ENCODE results near the gene SLC9A6. TPM values are rescaled to one million over a fixed set of nuclear protein-coding genes. Genes with fewer than 3 reads are reported as not detected.
"Not testable (repeated sequence)": the region's sequence is repeated elsewhere in the genome, so short reads cannot be mapped to it uniquely, and the experiment has no call there.

Gene SLC9A6
- total and polyA plus RNA-seq, 2 experiments from 2014 or later, result 7.2 to 17.1 TPM

DNA sequence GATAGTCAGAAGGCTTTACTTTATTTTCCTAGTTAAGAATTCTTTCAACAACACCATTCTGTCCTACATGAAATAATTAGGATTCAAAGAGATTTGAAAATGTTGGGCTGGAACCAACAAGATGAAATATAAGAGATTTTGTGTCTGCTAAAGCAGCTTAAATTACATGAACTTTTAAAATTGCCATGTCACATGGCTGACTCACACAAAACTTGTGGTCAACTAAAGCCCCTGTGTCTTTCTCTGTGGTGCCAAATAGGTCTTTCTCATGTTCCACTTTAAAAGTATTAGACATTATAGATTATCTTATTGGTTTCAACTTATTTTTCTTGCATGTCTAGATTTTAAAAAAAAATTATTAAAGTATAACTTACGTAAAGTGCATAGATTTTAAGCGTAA lies 101.3 kb downstream of the SLC9A6 start (continued):
- TF ChIP-seq ZNF331 (CRISPR knock-in tag; IDR thresholded peaks at IDR 0.05; ENCODE audit: low read depth), result no peak
- TF ChIP-seq EZH2phosphoT487 (IDR thresholded peaks at IDR 0.05; ENCODE audit: unreplicated experiment), result no peak
- TF ChIP-seq, protein P1, sequence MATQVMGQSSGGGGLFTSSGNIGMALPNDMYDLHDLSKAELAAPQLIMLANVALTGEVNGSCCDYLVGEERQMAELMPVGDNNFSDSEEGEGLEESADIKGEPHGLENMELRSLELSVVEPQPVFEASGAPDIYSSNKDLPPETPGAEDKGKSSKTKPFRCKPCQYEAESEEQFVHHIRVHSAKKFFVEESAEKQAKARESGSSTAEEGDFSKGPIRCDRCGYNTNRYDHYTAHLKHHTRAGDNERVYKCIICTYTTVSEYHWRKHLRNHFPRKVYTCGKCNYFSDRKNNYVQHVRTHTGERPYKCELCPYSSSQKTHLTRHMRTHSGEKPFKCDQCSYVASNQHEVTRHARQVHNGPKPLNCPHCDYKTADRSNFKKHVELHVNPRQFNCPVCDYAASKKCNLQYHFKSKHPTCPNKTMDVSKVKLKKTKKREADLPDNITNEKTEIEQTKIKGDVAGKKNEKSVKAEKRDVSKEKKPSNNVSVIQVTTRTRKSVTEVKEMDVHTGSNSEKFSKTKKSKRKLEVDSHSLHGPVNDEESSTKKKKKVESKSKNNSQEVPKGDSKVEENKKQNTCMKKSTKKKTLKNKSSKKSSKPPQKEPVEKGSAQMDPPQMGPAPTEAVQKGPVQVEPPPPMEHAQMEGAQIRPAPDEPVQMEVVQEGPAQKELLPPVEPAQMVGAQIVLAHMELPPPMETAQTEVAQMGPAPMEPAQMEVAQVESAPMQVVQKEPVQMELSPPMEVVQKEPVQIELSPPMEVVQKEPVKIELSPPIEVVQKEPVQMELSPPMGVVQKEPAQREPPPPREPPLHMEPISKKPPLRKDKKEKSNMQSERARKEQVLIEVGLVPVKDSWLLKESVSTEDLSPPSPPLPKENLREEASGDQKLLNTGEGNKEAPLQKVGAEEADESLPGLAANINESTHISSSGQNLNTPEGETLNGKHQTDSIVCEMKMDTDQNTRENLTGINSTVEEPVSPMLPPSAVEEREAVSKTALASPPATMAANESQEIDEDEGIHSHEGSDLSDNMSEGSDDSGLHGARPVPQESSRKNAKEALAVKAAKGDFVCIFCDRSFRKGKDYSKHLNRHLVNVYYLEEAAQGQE (IDR thresholded peaks at IDR 0.05; ENCODE audit: unreplicated experiment), result no peak

DNA sequence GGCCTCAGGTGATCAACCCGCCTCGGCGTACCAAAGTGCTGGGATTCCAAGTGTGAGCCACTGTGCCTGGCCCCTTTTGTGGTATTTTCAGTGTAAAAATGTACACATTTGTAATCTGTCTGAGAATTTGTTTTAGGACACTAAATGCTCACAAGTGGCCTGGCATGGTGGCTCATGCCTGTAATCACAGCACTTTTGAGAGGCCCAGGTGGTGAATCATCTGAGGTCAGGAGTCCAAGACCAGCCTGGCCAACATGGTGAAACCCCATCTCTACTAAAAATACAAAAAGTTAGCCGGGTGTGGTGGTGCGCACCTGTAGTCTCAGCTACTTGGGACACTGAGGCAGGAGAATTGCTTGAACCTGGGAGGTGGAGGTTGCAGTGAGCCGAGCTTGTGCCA lies 106.7 kb downstream of the SLC9A6 start:
- not testable (repeated sequence) for H3K27me3 Mint-ChIP-seq (ENCODE audit: insufficient read depth, low read depth, poor library complexity); H2AFZ ChIP-seq; H4K20me1 ChIP-seq (replicated peaks; ENCODE audit: insufficient read depth); H3K9me3 Mint-ChIP-seq; H3K4me2 ChIP-seq; H3K4me3 ChIP-seq; H3K79me2 ChIP-seq (replicated peaks; ENCODE audit: insufficient read depth); ATAC-seq; H3K4me1 ChIP-seq (ENCODE audit: insufficient read depth); DNase-seq (ENCODE audit: low spot score); H3K27ac Mint-ChIP-seq; H3K27me3 ChIP-seq (ENCODE audit: insufficient read depth); H3K36me3 Mint-ChIP-seq (ENCODE audit: low read depth); H3K4me3 Mint-ChIP-seq; H3K27ac ChIP-seq (ENCODE audit: low read depth); H3K36me3 ChIP-seq (ENCODE audit: insufficient read depth); H3K9me2 ChIP-seq (ENCODE audit: insufficient read depth); H3K4me1 Mint-ChIP-seq; H3F3A ChIP-seq (replicated peaks; ENCODE audit: low read depth)

DNA sequence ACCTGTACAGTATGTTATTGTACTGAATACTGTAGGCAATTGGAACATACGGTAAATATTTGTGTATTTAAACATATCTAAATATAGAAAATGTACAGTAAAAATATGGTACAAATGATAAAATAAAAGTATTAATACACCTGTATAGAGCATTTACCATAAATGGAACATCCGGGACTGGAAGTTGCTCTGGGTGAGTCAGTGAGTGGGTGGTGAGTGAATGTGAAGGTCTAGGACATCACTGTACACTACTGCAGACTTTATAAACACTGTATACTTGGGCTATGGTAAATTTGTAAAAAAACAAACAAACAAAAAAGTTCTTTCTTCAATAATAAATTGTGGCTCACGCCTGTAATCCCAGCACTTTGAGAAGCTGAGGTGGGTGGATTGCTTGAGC lies 109.7 kb downstream of the SLC9A6 start:
- Histone ChIP-seq H3K4me3 (no peak overlapping the region), H3K4me2 (no peak overlapping the region), H3K36me3 (ENCODE audit: insufficient read depth) (no peaks in the 10 kb centered on the region), H4K20me1 (replicated peaks; ENCODE audit: insufficient read depth) (no peaks in the 10 kb centered on the region), H3K9me2 (ENCODE audit: insufficient read depth) (no peaks in the 10 kb centered on the region), H3K27ac (ENCODE audit: low read depth) (no peak overlapping the region), H3F3A (replicated peaks; ENCODE audit: low read depth) (no peaks in the 10 kb centered on the region), H3K27me3 (ENCODE audit: insufficient read depth) (no peaks in the 10 kb centered on the region), H3K4me1 (ENCODE audit: insufficient read depth) (no peaks in the 10 kb centered on the region), H2AFZ (no peak overlapping the region), H3K79me2 (replicated peaks; ENCODE audit: insufficient read depth) (no peaks in the 10 kb centered on the region)
- no peaks in the 10 kb centered on the region for H3K27me3 Mint-ChIP-seq (ENCODE audit: insufficient read depth, low read depth, poor library complexity)
- no peaks in the 10 kb centered on the region for H3K9me3 Mint-ChIP-seq
- no peaks in the 10 kb centered on the region for H3K36me3 Mint-ChIP-seq (ENCODE audit: low read depth)
- H3K4me1 Mint-ChIP-seq, result peaks cover 3% of the 10 kb centered on the region; the same call in 2 of the 3 replicates
- no peak overlapping the region for H3K4me3 Mint-ChIP-seq
- DNase-seq (ENCODE audit: low spot score) (no peak), ATAC-seq (no peak)
- H3K27ac Mint-ChIP-seq, result no peak overlapping the region
- TF ChIP-seq ZNF331 (CRISPR knock-in tag; IDR thresholded peaks at IDR 0.05; ENCODE audit: low read depth) (no peak), NANOG (IDR thresholded peaks at IDR 0.05; ENCODE audit: borderline replicate concordance) (no peak), CREB1 (CRISPR knock-in tag; IDR thresholded peaks at IDR 0.05; ENCODE audit: low read depth) (no peak), EZH2 (IDR thresholded peaks at IDR 0.05; ENCODE audit: low read depth, unreplicated experiment) (no peak), POLR2AphosphoS5 (IDR thresholded peaks at IDR 0.05; ENCODE audit: low read depth) (no peak), JUNB (IDR thresholded peaks at IDR 0.05; ENCODE audit: unreplicated experiment) (no peak)
- TF ChIP-seq, protein P2, sequence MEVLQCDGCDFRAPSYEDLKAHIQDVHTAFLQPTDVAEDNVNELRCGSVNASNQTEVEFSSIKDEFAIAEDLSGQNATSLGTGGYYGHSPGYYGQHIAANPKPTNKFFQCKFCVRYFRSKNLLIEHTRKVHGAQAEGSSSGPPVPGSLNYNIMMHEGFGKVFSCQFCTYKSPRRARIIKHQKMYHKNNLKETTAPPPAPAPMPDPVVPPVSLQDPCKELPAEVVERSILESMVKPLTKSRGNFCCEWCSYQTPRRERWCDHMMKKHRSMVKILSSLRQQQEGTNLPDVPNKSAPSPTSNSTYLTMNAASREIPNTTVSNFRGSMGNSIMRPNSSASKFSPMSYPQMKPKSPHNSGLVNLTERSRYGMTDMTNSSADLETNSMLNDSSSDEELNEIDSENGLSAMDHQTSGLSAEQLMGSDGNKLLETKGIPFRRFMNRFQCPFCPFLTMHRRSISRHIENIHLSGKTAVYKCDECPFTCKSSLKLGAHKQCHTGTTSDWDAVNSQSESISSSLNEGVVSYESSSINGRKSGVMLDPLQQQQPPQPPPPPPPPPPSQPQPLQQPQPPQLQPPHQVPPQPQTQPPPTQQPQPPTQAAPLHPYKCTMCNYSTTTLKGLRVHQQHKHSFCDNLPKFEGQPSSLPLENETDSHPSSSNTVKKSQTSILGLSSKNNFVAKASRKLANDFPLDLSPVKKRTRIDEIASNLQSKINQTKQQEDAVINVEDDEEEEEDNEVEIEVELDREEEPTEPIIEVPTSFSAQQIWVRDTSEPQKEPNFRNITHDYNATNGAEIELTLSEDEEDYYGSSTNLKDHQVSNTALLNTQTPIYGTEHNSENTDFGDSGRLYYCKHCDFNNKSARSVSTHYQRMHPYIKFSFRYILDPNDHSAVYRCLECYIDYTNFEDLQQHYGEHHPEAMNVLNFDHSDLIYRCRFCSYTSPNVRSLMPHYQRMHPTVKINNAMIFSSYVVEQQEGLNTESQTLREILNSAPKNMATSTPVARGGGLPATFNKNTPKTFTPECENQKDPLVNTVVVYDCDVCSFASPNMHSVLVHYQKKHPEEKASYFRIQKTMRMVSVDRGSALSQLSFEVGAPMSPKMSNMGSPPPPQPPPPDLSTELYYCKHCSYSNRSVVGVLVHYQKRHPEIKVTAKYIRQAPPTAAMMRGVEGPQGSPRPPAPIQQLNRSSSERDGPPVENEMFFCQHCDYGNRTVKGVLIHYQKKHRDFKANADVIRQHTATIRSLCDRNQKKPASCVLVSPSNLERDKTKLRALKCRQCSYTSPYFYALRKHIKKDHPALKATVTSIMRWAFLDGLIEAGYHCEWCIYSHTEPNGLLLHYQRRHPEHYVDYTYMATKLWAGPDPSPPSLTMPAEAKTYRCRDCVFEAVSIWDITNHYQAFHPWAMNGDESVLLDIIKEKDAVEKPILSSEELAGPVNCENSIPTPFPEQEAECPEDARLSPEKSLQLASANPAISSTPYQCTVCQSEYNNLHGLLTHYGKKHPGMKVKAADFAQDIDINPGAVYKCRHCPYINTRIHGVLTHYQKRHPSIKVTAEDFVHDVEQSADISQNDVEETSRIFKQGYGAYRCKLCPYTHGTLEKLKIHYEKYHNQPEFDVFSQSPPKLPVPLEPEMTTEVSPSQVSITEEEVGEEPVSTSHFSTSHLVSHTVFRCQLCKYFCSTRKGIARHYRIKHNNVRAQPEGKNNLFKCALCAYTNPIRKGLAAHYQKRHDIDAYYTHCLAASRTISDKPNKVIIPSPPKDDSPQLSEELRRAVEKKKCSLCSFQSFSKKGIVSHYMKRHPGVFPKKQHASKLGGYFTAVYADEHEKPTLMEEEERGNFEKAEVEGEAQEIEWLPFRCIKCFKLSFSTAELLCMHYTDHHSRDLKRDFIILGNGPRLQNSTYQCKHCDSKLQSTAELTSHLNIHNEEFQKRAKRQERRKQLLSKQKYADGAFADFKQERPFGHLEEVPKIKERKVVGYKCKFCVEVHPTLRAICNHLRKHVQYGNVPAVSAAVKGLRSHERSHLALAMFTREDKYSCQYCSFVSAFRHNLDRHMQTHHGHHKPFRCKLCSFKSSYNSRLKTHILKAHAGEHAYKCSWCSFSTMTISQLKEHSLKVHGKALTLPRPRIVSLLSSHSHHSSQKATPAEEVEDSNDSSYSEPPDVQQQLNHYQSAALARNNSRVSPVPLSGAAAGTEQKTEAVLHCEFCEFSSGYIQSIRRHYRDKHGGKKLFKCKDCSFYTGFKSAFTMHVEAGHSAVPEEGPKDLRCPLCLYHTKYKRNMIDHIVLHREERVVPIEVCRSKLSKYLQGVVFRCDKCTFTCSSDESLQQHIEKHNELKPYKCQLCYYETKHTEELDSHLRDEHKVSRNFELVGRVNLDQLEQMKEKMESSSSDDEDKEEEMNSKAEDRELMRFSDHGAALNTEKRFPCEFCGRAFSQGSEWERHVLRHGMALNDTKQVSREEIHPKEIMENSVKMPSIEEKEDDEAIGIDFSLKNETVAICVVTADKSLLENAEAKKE (CRISPR knock-in tag; IDR thresholded peaks at IDR 0.05), result no peak
- TF ChIP-seq, protein P3, sequence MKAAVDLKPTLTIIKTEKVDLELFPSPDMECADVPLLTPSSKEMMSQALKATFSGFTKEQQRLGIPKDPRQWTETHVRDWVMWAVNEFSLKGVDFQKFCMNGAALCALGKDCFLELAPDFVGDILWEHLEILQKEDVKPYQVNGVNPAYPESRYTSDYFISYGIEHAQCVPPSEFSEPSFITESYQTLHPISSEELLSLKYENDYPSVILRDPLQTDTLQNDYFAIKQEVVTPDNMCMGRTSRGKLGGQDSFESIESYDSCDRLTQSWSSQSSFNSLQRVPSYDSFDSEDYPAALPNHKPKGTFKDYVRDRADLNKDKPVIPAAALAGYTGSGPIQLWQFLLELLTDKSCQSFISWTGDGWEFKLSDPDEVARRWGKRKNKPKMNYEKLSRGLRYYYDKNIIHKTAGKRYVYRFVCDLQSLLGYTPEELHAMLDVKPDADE (IDR thresholded peaks at IDR 0.05), result no peak
